Spleen (tissue), 11 donors: ENCODE results near the gene TOP3B. TPM values are rescaled to one million over a fixed set of nuclear protein-coding genes. Genes with fewer than 3 reads are reported as not detected.

Experiments
- DNase-seq: peaks from one replicate; pipeline ENCODE4 v3.0.0-alpha.2; 2020
- H3K27ac ChIP-seq, 8 donors: fragments of 200-600 bp; sonication (generic) in 7 of 8; 1 replicate in 4 of 8; 2 replicates in 4 of 8; pipeline versions ENCODE4 v1.5.0 to v1.8.0; 2016 to 2021; ENCODE audit warnings: inconsistent platforms in 4 of 8, mild to moderate bottlenecking in 4 of 8, moderate library complexity in 1 of 8
- H3K27me3 ChIP-seq, 7 donors: fragments of 200-600 bp; sonication (generic) in 6 of 7; replicated peaks in 1 of 7; 1 replicate in 4 of 7; 2 replicates in 3 of 7; pipeline versions ENCODE4 v1.5.0 to v1.8.0; 2016 to 2021; ENCODE audit warnings: inconsistent platforms in 3 of 7, mild to moderate bottlenecking in 1 of 7
- H3K36me3 ChIP-seq, 6 donors: fragments of 200-600 bp; sonication (generic) in 5 of 6; 1 replicate in 4 of 6; 2 replicates in 2 of 6; pipeline versions ENCODE4 v1.5.0 to v1.8.0; 2016 to 2021; ENCODE audit warnings: inconsistent platforms in 2 of 6
- H3K4me1 ChIP-seq, 6 donors: fragments of 200-600 bp; sonication (generic) in 5 of 6; 1 replicate in 3 of 6; 2 replicates in 3 of 6; pipeline versions ENCODE4 v1.5.0 to v1.8.0; 2016 to 2021; ENCODE audit warnings: inconsistent platforms in 3 of 6
- H3K4me3 ChIP-seq, 8 donors: fragments of 200-600 bp; sonication (generic) in 7 of 8; 1 replicate in 4 of 8; 2 replicates in 4 of 8; pipeline versions ENCODE4 v1.5.0 to v1.8.0; 2016 to 2021; ENCODE audit warnings: inconsistent platforms in 4 of 8, mild to moderate bottlenecking in 4 of 8, moderate library complexity in 2 of 8
- H3K9me3 ChIP-seq, 8 donors: fragments of 200-600 bp; sonication (generic) in 7 of 8; 1 replicate in 4 of 8; 2 replicates in 4 of 8; pipeline versions ENCODE4 v1.5.0 to v1.8.0; 2016 to 2021; ENCODE audit warnings: inconsistent platforms in 4 of 8
- POLR2A ChIP-seq, 3 donors: fragments of 450-650 bp; IDR thresholded peaks; one replicate each; pipeline ENCODE4 v1.5.1; 2017; ENCODE audit warnings: antibody characterized with exemption in 3 of 3, mild to moderate bottlenecking in 1 of 3
- POLR2AphosphoS5 ChIP-seq, 3 donors: sonication (generic); formaldehyde crosslinking; IDR thresholded peaks; one replicate each; pipeline ENCODE4 v1.5.1; 2017; ENCODE audit warnings: antibody characterized with exemption in 3 of 3
- WGBS, 5 donors: extraction: QIAGEN DNeasy Blood & Tissue Kit in 3 of 5; methylation state at CpG; one replicate each; pipeline versions ENCODE4 v1.1.5 to v1.1.7; 2013 to 2018; 5-methylcytosine and 5-hydroxymethylcytosine counted together
- intact Hi-C: fragments of 100-400 bp; cut with DNase I; formaldehyde crosslinking; loops from one replicate; pipeline ENCODE4 v1.15.0; 2023; ENCODE audit warnings: low total_unique reads
- polyA plus RNA-seq, 3 donors: library from polyadenylated mRNA; stranded (reverse); fragments of 200-250 nt; gene quantifications; one replicate each; pipeline ENCODE4 v1.2.1, GENCODE V29; 2013
- total RNA-seq, 7 donors: library from RNA; depleted of rRNA in 3 of 7; stranded (reverse); fragments of >200 nt in 3 of 7; fragmentation: NEBNext Ultra II Directional in 4 of 7; extraction: Animal tissue kit (Norgen Biotek cat#: 25700) in 4 of 7; gene quantifications; one replicate each; pipeline versions ENCODE4 v1.1.0 to v1.2.1, GENCODE V29; 2016 to 2021
- TF ChIP-seq, protein P1 (sequence below), 11 experiments: fragments of 200-600 bp in 7 of 11; fragments of 450-650 bp in 4 of 11; sonication (generic) in 4 of 11; IDR thresholded peaks in 8 of 11; conservative IDR thresholded peaks in 3 of 11; 1 replicate in 7 of 11; 2 replicates in 4 of 11; pipeline versions ENCODE4 v1.4.0 to v1.8.0; 2016 to 2021; ENCODE audit warnings: antibody characterized with exemption in 11 of 11, inconsistent platforms in 4 of 11, mild to moderate bottlenecking in 1 of 11
- donor health status: healthy with polysubstance abuse.
- donor health status: DM: no; HTN: no; CAD: no; lungs with moderate emphysema.
- donor health status: DM: no; HTN: no; CAD: no.
- donor health status: Bipolar disorder and iron deficiency.
- donor health status: healthy.
- donor health status: DM: no; HTN: no; CAD: no.
- donor health status: DM: yes; HTN: yes; CAD: no.

TOP3B gene
- total and polyA plus RNA-seq, 10 donors: 12.6 to 66.4 (median 46.7) TPM

DNA sequence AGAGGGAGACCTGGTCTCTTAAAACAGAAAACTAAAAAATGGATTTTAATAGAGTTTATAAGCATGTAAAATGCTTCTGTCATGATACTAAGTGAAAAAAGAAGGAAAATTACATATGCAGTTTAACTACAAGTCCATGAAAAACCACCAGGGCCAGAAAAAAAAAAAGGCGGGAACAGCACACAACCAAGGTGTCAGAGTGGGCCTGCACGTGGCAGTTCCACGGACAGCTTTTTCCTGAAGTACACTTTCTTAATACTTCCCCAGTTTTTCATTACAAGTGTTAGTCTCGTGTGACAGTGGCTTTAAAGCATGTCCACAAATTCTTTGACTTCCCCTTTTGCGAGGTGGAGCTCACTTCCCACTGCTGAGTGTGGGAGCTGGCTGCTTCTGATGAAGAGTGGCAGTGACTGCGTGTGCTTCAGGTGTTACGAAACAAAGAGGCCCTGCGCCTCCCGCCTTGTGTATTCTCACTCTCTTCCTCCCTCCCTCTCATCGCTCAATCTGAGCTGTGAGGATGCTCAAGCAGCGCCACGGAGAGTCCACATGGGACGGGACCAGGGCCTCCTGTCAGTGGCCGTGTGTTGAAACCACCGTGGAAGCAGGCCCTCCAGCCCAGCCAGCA, 46.3 kb downstream of the TOP3B start:
- Histone ChIP-seq H3K9me3 (no peaks in the 10 kb centered on the region), H3K27me3 (no peaks in the 10 kb centered on the region), H3K4me3 (peak overlapping the region in 1 of 8 donors; percentile 72), H3K36me3 (peaks cover 0 to 73% (median 31%) of the 10 kb centered on the region in 6 donors), H3K27ac (peak overlapping the region; percentile 80 to 95 (median 90)), H3K4me1 (peaks cover 45 to 80% (median 64%) of the 10 kb centered on the region in 6 donors)
- 37 to 50% (median 44%) methylated on average over 15 of the region's 15 CpGs for WGBS, 5 donors
- peak; percentile 89 for DNase-seq
- intact Hi-C loops: loop anchor here (5.0 kb wide), 1 partner anchor 224 kb away; no protein-coding TSS in a partner anchor
- TF ChIP-seq POLR2A (IDR thresholded peaks at IDR 0.05) (no peak), POLR2AphosphoS5 (IDR thresholded peaks at IDR 0.05) (peak in 1 of 3 donors; percentile 66)
- TF ChIP-seq, protein P1, sequence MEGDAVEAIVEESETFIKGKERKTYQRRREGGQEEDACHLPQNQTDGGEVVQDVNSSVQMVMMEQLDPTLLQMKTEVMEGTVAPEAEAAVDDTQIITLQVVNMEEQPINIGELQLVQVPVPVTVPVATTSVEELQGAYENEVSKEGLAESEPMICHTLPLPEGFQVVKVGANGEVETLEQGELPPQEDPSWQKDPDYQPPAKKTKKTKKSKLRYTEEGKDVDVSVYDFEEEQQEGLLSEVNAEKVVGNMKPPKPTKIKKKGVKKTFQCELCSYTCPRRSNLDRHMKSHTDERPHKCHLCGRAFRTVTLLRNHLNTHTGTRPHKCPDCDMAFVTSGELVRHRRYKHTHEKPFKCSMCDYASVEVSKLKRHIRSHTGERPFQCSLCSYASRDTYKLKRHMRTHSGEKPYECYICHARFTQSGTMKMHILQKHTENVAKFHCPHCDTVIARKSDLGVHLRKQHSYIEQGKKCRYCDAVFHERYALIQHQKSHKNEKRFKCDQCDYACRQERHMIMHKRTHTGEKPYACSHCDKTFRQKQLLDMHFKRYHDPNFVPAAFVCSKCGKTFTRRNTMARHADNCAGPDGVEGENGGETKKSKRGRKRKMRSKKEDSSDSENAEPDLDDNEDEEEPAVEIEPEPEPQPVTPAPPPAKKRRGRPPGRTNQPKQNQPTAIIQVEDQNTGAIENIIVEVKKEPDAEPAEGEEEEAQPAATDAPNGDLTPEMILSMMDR (IDR thresholded peaks at IDR 0.05 in 8 of 11, conservative IDR thresholded peaks at IDR 0.05 in 3 of 11): peak in 2 of 11 experiments; percentile 9 to 14

DNA sequence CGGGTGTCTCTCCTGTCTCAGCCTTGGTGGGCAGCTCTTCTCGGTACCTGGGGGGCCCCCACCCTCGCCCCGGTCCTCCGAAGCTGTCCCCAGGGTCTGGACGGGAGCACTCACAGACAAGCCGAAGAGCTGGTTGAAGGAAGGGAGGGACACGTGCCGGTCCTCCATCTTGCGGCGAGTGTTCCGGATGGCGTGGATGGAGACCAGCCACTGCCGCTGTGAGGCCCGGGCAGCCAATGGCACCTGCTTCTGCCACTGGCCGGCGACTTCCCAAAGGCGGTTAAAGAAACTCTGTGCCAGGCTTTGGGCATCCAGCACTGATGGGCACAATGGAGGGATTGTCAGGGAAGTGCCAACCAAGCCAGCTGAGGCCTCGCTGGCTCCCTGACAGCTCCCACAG, 48.7 kb downstream of the TOP3B start:
- intact Hi-C loops: no loop called here
- Histone ChIP-seq H3K36me3 (peaks cover 0 to 73% (median 55%) of the 10 kb centered on the region in 6 donors), H3K4me1 (peaks cover 31 to 56% (median 40%) of the 10 kb centered on the region in 6 donors), H3K27ac (peak overlapping the region in 3 of 8 donors; percentile 2 to 94 (median 29)), H3K9me3 (no peaks in the 10 kb centered on the region), H3K4me3 (no peak overlapping the region), H3K27me3 (no peaks in the 10 kb centered on the region)
- WGBS, 5 donors: 96 to 99% (median 96%) methylated on average over 16 to 19 of the region's 19 CpGs
- TF ChIP-seq POLR2AphosphoS5 (IDR thresholded peaks at IDR 0.05) (no peak), POLR2A (IDR thresholded peaks at IDR 0.05) (no peak)
- TF ChIP-seq, protein P1 (IDR thresholded peaks at IDR 0.05 in 8 of 11, conservative IDR thresholded peaks at IDR 0.05 in 3 of 11): no peak
- peak; percentile 74 for DNase-seq

DNA sequence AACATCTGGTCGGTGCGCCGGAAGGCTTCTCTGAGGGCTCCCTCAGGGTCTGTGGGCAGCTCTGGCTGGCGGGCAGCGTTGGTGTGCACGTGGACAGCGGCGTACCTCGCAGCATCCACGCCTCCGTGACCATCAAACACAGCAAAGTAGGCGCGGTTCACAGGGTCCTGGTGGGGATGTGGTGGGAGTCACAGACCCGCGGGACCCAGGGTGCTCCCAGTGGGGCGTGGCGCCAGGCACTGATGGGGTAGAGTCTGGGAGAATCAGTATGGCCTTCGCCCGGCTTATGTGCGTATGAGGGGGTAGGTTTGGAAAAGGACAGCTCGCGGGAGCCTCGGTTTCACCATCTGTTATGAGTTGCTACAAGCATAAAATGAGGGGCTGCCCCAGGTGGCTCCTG, 49.2 kb downstream of the TOP3B start:
- Histone ChIP-seq H3K9me3 (no peaks in the 10 kb centered on the region), H3K36me3 (peaks cover 0 to 76% (median 58%) of the 10 kb centered on the region in 6 donors), H3K27ac (peak overlapping the region in 1 of 8 donors; percentile 94), H3K27me3 (no peaks in the 10 kb centered on the region), H3K4me3 (no peak overlapping the region), H3K4me1 (peaks cover 26 to 53% (median 36%) of the 10 kb centered on the region in 6 donors)
- DNase-seq: peak; percentile 69
- intact Hi-C loops: no loop called here
- peak in 1 of 3 donors; percentile 32 for TF ChIP-seq POLR2AphosphoS5 (IDR thresholded peaks at IDR 0.05)
- no peak for TF ChIP-seq POLR2A (IDR thresholded peaks at IDR 0.05)
- WGBS, 5 donors: 93 to 96% (median 95%) methylated on average over 23 of the region's 23 CpGs

DNA sequence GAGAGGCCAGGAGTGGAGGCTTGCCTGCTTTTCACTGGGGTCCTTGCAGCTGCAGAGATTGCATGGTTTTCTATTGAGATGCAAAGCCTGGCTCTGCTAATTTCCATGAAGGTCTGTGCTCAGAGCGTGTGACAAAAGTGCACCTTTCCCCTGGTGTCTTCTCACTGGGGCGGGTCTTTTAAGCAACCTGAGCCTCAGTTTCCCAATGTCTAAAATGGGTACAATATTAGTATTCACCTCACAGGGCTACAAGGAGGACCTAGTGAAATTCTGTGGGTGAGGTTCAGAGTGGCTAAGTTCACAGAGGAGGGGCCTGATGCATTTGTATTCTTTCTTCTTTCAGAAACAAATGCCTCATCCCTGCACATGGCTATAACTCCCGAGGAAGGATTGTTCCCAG, 50.2 kb downstream of the TOP3B start:
- TF ChIP-seq POLR2AphosphoS5 (IDR thresholded peaks at IDR 0.05): no peak
- TF ChIP-seq, protein P1 (IDR thresholded peaks at IDR 0.05 in 8 of 11, conservative IDR thresholded peaks at IDR 0.05 in 3 of 11): no peak
- intact Hi-C loops: no loop called here
- Histone ChIP-seq H3K4me1 (peaks cover 18 to 51% (median 32%) of the 10 kb centered on the region in 6 donors), H3K27me3 (no peaks in the 10 kb centered on the region), H3K9me3 (no peaks in the 10 kb centered on the region), H3K36me3 (peaks cover 0 to 86% (median 61%) of the 10 kb centered on the region in 6 donors), H3K4me3 (no peak overlapping the region), H3K27ac (no peak overlapping the region)
- no peak for DNase-seq
- WGBS, 5 donors: 90 to 100% (median 94%) methylated on average over 2 to 3 of the region's 3 CpGs
